Left lung (tissue), 10 donors: Measurements from ENCODE around the gene SHBG. TPM values are rescaled to one million over a fixed set of nuclear protein-coding genes. Genes with fewer than 3 reads are reported as not detected.
A peak's percentile ranks its signal among the peaks of the same experiment; 100 is the strongest.
"Not testable (repeated sequence)": the region's sequence is repeated elsewhere in the genome, so short reads cannot be mapped to it uniquely, and the experiment has no call there.

Experiments
- ATAC-seq: fragments of 200-7000 bp; cut with Tn5 transposase; one replicate; pipeline ENCODE4 v1.9.1; 2020; ENCODE audit warnings: moderate library complexity
- DNase-seq, 4 donors: peaks; one replicate each; pipeline ENCODE4 v3.0.0-alpha.2; 2013 to 2020
- H3K27ac ChIP-seq, 2 donors: fragments of 200-600 bp; sonication (generic) in 1 of 2; one replicate each; pipeline versions ENCODE4 v1.5.0 to v1.8.0; 2020 to 2021
- H3K27me3 ChIP-seq, 2 donors: fragments of 200-600 bp; sonication (generic) in 1 of 2; one replicate each; pipeline versions ENCODE4 v1.5.0 to v1.8.0; 2020 to 2021
- H3K36me3 ChIP-seq, 2 donors: fragments of 200-600 bp; sonication (generic) in 1 of 2; one replicate each; pipeline versions ENCODE4 v1.5.0 to v1.8.0; 2020 to 2021
- H3K4me1 ChIP-seq, 2 donors: fragments of 200-600 bp; one replicate each; pipeline ENCODE4 v1.8.0; 2021
- H3K4me3 ChIP-seq, 2 donors: fragments of 200-600 bp; sonication (generic) in 1 of 2; one replicate each; pipeline versions ENCODE4 v1.5.0 to v1.8.0; 2020 to 2021; ENCODE audit warnings: mild to moderate bottlenecking in 1 of 2
- H3K9me3 ChIP-seq, 2 donors: fragments of 200-600 bp; sonication (generic) in 1 of 2; one replicate each; pipeline versions ENCODE4 v1.5.0 to v1.8.0; 2020 to 2021
- intact Hi-C, 2 donors: fragments of 100-400 bp; cut with DNase I; formaldehyde crosslinking; loops; one replicate each; pipeline versions ENCODE4 v1.11.2 to v1.14.2; 2022
- polyA plus RNA-seq, 6 donors: library from polyadenylated mRNA; unstranded; fragments of 120-200 nt; gene quantifications; one replicate each; pipeline ENCODE4 v1.2.1, GENCODE V29; 2013; ENCODE audit not compliant: insufficient read length in 6 of 6
- total RNA-seq, 2 donors: library from RNA; stranded (reverse); fragmentation: NEBNext Ultra II Directional; extraction: Animal tissue kit (Norgen Biotek cat#: 25700); gene quantifications; one replicate each; pipeline ENCODE4 v1.2.1, GENCODE V29; 2021
- TF ChIP-seq, protein P1 (sequence below), 2 donors: fragments of 200-600 bp; sonication (generic) in 1 of 2; IDR thresholded peaks; one replicate each; pipeline versions ENCODE4 v1.5.0 to v1.8.0; 2021; ENCODE audit warnings: antibody characterized with exemption in 2 of 2
- donor health status: DM: no; HTN: yes; CAD: no.
- donor health status: DM: no; HTN: no; CAD: no.

SHBG gene
- total and polyA plus RNA-seq, 8 donors, result 0.50 to 2.2 (median 1.3) TPM; not detected in 1

DNA sequence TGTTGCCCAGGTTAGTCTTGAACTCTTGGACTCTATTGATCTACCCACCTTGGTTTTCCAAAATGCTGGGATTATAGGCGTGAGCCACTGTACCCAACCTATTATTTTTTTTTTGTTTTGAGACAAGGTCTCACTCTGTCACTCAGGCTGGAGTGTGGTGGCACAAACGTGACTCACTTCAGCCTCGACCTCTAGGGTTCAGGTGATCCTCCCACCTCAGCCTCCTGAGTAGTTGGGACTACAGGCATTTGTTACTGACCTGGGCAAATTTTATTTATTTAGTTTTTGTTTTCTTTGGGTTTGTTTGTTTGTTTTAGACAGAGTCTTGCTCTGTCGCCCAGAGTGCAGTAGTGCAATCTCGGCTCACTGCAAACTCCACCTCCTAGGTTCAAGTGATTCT lies 6.3 kb upstream of the SHBG start:
- intact Hi-C loops, result no loop called here
- no peaks in the 10 kb centered on the region for H3K27me3 ChIP-seq
- no peak for DNase-seq
- no peaks in the 10 kb centered on the region for H3K9me3 ChIP-seq
- TF ChIP-seq, protein P1, sequence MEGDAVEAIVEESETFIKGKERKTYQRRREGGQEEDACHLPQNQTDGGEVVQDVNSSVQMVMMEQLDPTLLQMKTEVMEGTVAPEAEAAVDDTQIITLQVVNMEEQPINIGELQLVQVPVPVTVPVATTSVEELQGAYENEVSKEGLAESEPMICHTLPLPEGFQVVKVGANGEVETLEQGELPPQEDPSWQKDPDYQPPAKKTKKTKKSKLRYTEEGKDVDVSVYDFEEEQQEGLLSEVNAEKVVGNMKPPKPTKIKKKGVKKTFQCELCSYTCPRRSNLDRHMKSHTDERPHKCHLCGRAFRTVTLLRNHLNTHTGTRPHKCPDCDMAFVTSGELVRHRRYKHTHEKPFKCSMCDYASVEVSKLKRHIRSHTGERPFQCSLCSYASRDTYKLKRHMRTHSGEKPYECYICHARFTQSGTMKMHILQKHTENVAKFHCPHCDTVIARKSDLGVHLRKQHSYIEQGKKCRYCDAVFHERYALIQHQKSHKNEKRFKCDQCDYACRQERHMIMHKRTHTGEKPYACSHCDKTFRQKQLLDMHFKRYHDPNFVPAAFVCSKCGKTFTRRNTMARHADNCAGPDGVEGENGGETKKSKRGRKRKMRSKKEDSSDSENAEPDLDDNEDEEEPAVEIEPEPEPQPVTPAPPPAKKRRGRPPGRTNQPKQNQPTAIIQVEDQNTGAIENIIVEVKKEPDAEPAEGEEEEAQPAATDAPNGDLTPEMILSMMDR (IDR thresholded peaks at IDR 0.05), result no peak
- no peak for ATAC-seq
- no peak overlapping the region for H3K27ac ChIP-seq
- peaks cover 10 to 20% of the 10 kb centered on the region in 2 donors for H3K4me1 ChIP-seq
- no peak overlapping the region for H3K4me3 ChIP-seq
- no peaks in the 10 kb centered on the region for H3K36me3 ChIP-seq

DNA sequence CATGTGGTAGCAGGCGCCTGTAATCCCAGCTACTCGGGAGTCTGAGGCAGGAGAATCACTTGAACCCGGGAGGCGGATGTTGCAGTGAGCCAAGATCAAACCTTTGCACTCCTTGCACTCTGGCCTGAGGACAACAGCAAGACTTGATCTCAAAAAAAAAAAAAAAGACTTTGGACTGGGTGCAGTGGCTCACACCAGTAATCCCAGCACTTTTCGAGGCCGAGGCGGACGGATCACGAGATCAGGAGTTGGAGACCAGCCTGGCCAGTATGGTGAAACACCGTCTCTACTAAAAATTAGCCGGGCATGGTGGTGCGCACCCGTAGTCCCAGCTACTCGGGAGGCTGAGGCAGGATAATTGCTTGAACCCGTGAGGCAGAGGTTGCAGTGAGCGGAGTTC lies 4.2 kb upstream of the SHBG start:
- intact Hi-C loops, H3K9me3 ChIP-seq, H3K36me3 ChIP-seq, ATAC-seq, H3K27me3 ChIP-seq, H3K27ac ChIP-seq, H3K4me3 ChIP-seq: not testable (repeated sequence)
- peaks cover 10 to 20% of the 10 kb centered on the region in 2 donors for H3K4me1 ChIP-seq
- peak in 1 of 4 donors; percentile 24 for DNase-seq

- intact Hi-C loops, result no loop called here
- H3K27ac ChIP-seq, result peak overlapping the region; percentile 83 to 85
Observed at GRCh38 chr17:7626307-7626706, 3.6 kb upstream of the SHBG start.

DNA sequence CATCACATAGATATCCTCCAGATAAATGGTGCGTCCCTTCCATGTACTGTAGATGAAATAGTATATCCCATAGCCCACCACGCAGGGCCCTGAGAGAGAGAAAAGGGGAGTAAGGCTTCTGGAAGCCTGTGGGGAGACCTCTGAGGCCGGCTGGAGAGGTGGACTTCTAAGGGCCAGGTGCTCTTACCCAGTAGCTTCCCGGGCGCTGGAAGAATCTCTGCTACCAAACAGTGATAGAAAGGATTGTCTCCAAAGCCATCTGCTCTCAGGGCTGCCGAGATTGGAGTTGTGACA lies 3.0 kb upstream of the SHBG start:
- no peak for ATAC-seq
- Histone ChIP-seq H3K9me3 (no peaks in the 10 kb centered on the region), H3K4me1 (peaks cover 10 to 20% of the 10 kb centered on the region in 2 donors), H3K4me3 (peak overlapping the region; percentile 62 to 69), H3K27ac (peak overlapping the region; percentile 83 to 85), H3K36me3 (no peaks in the 10 kb centered on the region), H3K27me3 (no peaks in the 10 kb centered on the region)
- intact Hi-C loops, result no loop called here
- no peak for DNase-seq
- TF ChIP-seq, protein P1 (IDR thresholded peaks at IDR 0.05), result no peak

More at GRCh38 chr17:7626307-7626706, 3.6 kb upstream of the SHBG start:
- Histone ChIP-seq H3K4me3 (peak overlapping the region; percentile 62 to 69), H3K27me3 (no peaks in the 10 kb centered on the region), H3K9me3 (no peaks in the 10 kb centered on the region), H3K4me1 (peaks cover 10 to 20% of the 10 kb centered on the region in 2 donors), H3K36me3 (no peaks in the 10 kb centered on the region)
- TF ChIP-seq, protein P1 (IDR thresholded peaks at IDR 0.05), result no peak
- DNase-seq, result peak in 2 of 4 donors; percentile 48 to 51
- peak; percentile 9 for ATAC-seq

DNA sequence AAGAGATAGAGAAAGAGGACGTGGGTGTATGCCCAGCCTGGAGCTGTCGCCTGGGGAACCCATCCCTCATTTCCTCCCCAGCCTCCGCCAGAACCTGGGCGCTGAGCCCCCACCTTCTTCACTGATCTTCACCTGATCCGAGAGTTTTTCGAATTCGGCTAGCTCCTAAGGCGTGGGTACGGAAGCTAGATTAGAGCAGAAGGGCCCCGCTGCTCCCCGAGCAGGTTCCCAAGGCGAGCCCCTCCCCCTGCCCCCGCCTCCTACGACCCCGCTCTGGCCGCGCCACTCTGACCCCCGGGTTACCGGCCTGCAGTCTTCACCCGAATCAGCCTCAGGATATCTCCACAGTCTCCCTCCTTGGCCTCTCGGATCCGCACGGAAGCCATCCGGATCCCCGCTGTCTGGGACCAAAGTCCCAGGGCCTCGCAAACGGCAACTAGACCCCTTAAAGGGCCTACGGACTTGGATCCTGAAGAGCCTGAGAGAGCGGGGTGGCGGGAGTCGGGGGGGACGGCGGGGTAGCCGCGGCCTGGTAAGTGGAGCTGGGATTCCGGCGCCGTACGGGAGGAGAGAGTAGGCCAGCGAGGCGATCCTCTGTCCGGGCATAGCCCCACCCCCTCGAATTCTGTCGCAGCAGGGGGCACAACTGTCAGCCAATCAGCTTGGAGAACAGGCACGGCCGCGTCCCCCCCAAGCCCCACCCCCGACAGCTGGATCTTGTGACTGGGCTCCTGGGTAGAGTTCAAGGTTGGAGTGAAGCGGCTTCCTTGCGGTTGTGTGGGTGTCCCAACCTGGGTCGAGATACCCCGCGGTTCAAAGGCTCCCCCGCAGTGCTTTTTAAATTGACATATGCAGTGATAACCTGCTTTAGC lies 2.4 kb upstream of the SHBG start, which contains the start of gene SAT2:
Gene SAT2 (minus strand): TSS at position 572 of the 872 bp plus-strand sequence. CDS start 186 bp downstream, at position 386.
- peak; percentile 99 for ATAC-seq
- no peaks in the 10 kb centered on the region for H3K9me3 ChIP-seq
- peak within 1 kb of the TSS; percentile 62 to 69 for H3K4me3 ChIP-seq
- peak; percentile 93 to 96 (median 95) for DNase-seq
- H3K36me3 ChIP-seq, result no peaks in the 10 kb centered on the region
- peaks cover 10 to 20% of the 10 kb centered on the region in 2 donors for H3K4me1 ChIP-seq
- H3K27ac ChIP-seq, result peak within 1 kb of the TSS; percentile 83 to 85
- TF ChIP-seq, protein P1 (IDR thresholded peaks at IDR 0.05), result no peak
- intact Hi-C loops, result no loop called here
- H3K27me3 ChIP-seq, result no peaks in the 10 kb centered on the region
